Epithelial cell of proximal tubule (primary cell): ENCODE results near the gene ACTBL2. TPM values are rescaled to one million over a fixed set of nuclear protein-coding genes. Genes with fewer than 3 reads are reported as not detected.

ENCODE experiments used
- DNase-seq: peaks from one replicate; pipeline ENCODE4 v3.0.0-alpha.2; 2011; ENCODE audit warnings: low read depth
- H3K4me3 ChIP-seq: 2 replicates; pipeline ENCODE4 v1.5.1; 2011; ENCODE audit warnings: low read depth, mild to moderate bottlenecking, low read length
- CTCF ChIP-seq: conservative IDR thresholded peaks from 2 replicates; pipeline ENCODE4 v1.5.1; 2012; ENCODE audit warnings: low read depth, mild to moderate bottlenecking, low read length
- total RNA-seq: library from RNA; depleted of rRNA; stranded (reverse); fragments of >200 nt; gene quantifications from 2 replicates; pipeline ENCODE4 v1.2.3, GENCODE V29; 2015

ACTBL2 gene
- total RNA-seq, 1 donor from 2014 or later = 2.3 TPM

- no peak overlapping the region for H3K4me3 ChIP-seq
- DNase-seq = no peak
- TF ChIP-seq CTCF = no peak
These were observed 31.2 kb upstream of the ACTBL2 start for GRCh38 chr5:57513785-57514184.

DNA sequence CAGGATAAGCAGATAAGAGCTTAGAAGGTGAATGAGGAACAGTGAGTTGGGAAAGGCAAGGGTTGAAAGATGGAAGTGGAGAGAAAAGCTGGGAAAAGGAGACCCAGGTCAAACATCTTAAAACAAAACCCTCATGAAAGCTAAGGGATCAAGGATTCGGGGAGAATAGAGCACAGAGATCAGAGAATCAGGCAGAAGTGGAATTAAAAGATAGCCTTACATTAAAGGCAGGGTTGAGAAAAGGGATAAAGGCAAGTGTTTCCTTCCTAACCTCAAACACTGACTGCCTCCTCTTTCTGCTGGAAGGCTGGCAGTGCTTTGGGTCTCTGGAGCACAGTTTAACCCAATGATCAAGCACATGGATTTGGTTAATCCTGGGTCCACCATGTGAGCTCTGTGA is 28.7 kb upstream of the ACTBL2 start:
- DNase-seq = no peak
- TF ChIP-seq CTCF = no peak

DNA sequence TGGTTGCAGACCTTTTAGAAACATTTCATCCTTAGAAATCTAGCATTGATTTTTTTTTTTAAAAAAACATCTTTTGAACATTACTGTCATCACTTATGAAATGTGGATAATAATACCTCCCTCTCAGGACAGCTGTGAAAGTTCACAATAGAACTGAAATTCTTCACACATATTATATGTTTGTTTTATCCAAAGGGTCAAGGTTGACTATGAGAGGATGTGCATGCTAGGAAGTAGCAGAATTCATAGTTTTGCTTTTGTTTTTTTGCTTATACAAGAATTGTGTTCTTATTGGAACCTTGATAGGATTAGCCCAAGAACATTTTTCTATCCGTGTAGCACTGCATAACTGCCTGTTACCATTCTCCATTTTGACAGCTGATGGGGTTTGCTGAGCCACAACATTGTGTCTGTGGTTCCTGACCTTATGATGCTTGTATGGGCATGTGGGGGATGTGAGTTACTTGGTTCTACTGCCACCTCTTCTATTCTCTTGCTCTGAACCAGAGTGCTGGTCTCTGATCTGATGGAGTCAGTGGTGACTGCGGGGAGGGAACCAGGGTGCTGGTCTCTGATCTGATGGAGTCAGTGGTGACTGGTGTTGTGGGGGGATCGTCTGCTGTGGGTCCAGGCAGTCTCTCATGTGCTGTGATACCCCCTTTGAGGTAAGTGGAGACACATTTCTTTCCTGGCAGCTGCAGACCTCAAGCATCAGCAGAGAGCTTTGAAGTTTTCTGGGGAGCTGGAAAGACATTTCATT is 27.1 kb upstream of the ACTBL2 start:
- DNase-seq = no peak
- no peak overlapping the region for H3K4me3 ChIP-seq
- TF ChIP-seq CTCF = no peak

More for the DNA sequence above, 28.7 kb upstream of the ACTBL2 start:
- H3K4me3 ChIP-seq = no peak overlapping the region

DNA sequence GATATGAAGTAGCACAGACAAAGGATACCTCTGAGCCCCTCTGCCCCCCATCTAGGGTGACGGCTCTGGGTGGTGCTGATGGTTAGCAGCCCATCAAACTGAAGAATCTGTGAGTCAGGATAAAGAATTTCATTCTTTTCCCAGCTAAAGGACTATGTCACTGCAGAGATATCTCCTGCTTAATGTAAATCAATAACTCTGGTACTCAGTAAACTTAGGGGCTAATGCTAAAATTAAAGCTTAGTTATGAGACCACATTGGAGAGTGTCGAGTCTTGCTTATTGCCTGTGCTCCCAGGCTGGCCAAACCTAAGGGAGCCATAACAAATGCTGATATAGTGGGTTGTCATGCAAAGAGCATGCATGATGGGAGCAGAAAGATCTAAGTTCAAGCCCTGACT is 25.6 kb upstream of the ACTBL2 start:
- TF ChIP-seq CTCF = no peak
- H3K4me3 ChIP-seq = no peak overlapping the region
- no peak for DNase-seq

GRCh38 chr5:57505272-57506200 is 22.9 kb upstream of the ACTBL2 start:
- H3K4me3 ChIP-seq = no peak overlapping the region
- TF ChIP-seq CTCF = no peak
- no peak for DNase-seq

DNA sequence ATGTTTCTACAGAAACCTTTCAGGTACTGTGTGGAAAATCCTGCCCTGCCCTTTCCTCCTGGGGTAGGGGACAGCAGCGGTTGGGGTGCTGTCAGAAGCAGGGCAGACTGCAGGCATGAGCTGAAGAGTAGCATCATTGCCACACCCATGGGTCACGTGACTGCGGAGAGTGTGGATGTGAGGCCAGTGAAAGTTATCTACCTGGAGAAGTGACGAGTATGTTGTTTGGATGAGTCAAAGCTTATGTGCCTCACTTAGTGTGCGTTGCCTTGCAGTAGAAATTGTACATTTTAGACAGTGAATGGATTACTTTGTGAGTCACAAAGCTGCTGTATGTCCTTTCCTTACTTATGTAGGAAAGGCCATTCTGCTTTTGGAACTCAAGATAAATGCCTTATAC is 21.7 kb upstream of the ACTBL2 start:
- DNase-seq = no peak
- TF ChIP-seq CTCF = no peak
- H3K4me3 ChIP-seq = no peak overlapping the region
